Smooth muscle cell (in vitro differentiated cells): ENCODE data around the gene KRTAP9-9. TPM values are rescaled to one million over a fixed set of nuclear protein-coding genes. Genes with fewer than 3 reads are reported as not detected.
"Not testable (repeated sequence)": the region's sequence is repeated elsewhere in the genome, so short reads cannot be mapped to it uniquely, and the experiment has no call there.

Experiments
- DNase-seq: peaks from one replicate; lab custom pipeline; 2025; ENCODE audit not compliant: unreplicated experiment; lab: John Stamatoyannopoulos, UW
- H2AFZ ChIP-seq: fragments of 200-600 bp; sonication (generic); 2 replicates; pipeline ENCODE4 v1.6.0; 2016; ENCODE audit warnings: antibody characterized with exemption, low read depth, mild to moderate bottlenecking
- H3F3A ChIP-seq: fragments of 200-600 bp; sonication (generic); 2 replicates; pipeline ENCODE4 v1.6.0; 2017; ENCODE audit warnings: antibody characterized with exemption, low read depth
- H3K27ac ChIP-seq: fragments of 200-600 bp; sonication (generic); 2 replicates; pipeline ENCODE4 v1.5.1; 2016; ENCODE audit warnings: low read depth, mild to moderate bottlenecking
- H3K27me3 ChIP-seq: fragments of 200-600 bp; sonication (generic); 2 replicates; pipeline ENCODE4 v1.6.1; 2016; ENCODE audit warnings: low read depth, mild to moderate bottlenecking
- H3K36me3 ChIP-seq: fragments of 200-600 bp; sonication (generic); 2 replicates; pipeline ENCODE4 v1.5.1; 2016; ENCODE audit warnings: low read depth
- H3K4me1 ChIP-seq: fragments of 200-600 bp; sonication (generic); 2 replicates; pipeline ENCODE4 v1.5.1; 2016; ENCODE audit warnings: low read depth
- H3K4me2 ChIP-seq: fragments of 200-600 bp; sonication (generic); 2 replicates; pipeline ENCODE4 v1.6.0; 2016; ENCODE audit warnings: mild to moderate bottlenecking
- H3K4me3 ChIP-seq: fragments of 200-600 bp; sonication (generic); 2 replicates; pipeline ENCODE4 v1.5.1; 2016; ENCODE audit warnings: mild to moderate bottlenecking
- H3K79me2 ChIP-seq: fragments of 200-600 bp; sonication (generic); 2 replicates; pipeline ENCODE4 v1.6.0; 2016; ENCODE audit warnings: low read depth, mild to moderate bottlenecking
- H3K9ac ChIP-seq: fragments of 200-600 bp; sonication (generic); 2 replicates; pipeline ENCODE4 v1.6.0; 2016; ENCODE audit warnings: low read depth
- H3K9me3 ChIP-seq: fragments of 200-600 bp; sonication (generic); replicated peaks from 2 replicates; pipeline ENCODE4 v1.5.1; 2016; ENCODE audit warnings: low read depth
- H4K20me1 ChIP-seq: fragments of 200-600 bp; sonication (generic); 2 replicates; pipeline ENCODE4 v1.6.0; 2016; ENCODE audit warnings: low read depth
- WGBS: methylation state at CpG from one replicate; pipeline ENCODE4 v1.1.7; 2016; ENCODE audit warnings: low lambda C conversion rate; 5-methylcytosine and 5-hydroxymethylcytosine counted together
- polyA plus RNA-seq: library from polyadenylated mRNA; unstranded; fragments of >200 nt; fragmentation: Nextera tagmentation; extraction: Ambion mirVana; gene quantifications from 2 replicates; pipeline ENCODE4 v1.2.1, GENCODE V29; 2016
- total RNA-seq: library from RNA; depleted of rRNA; stranded (reverse); fragments of >200 nt; gene quantifications from 2 replicates; pipeline ENCODE4 v1.2.3, GENCODE V29; 2014
- TF ChIP-seq, protein P1 (sequence below): fragments of 200-600 bp; sonication (generic); IDR thresholded peaks from 2 replicates; pipeline ENCODE4 v1.5.1; 2017; ENCODE audit warnings: borderline replicate concordance, mild to moderate bottlenecking, antibody characterized with exemption; ENCODE audit not compliant: insufficient read depth, poor library complexity, severe bottlenecking

The KRTAP9-9 gene
- total and polyA plus RNA-seq, 2 experiments from 2014 or later: not detected

DNA sequence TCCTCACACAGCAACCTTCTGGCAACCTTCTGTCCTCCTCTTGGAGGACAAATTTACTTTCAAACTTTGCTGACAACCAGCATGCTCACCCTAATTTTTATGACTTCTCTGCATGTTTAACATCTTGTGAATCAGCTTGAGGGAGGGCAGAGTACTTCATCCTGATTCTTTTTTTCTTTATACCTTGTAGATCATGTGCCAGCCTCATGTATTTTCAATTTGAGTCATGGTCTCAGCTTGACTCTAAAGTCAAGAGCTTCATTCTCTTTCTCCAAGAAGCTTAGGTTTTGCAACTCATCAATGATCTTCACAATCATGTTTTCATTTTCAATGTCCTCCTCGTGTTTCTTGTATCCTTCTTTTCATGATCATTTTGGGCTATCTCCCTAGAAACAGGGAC is 16.7 kb downstream of the KRTAP9-9 start:
- no peak overlapping the region for H3K9ac ChIP-seq
- no peaks in the 10 kb centered on the region for H3K79me2 ChIP-seq
- H2AFZ ChIP-seq: no peak overlapping the region
- H3K36me3 ChIP-seq: no peaks in the 10 kb centered on the region
- H3K4me2 ChIP-seq: no peak overlapping the region
- no peaks in the 10 kb centered on the region for H3K9me3 ChIP-seq
- DNase-seq: no peak
- H3K27me3 ChIP-seq: peaks cover 7% of the 10 kb centered on the region
- H4K20me1 ChIP-seq: no peaks in the 10 kb centered on the region
- H3K27ac ChIP-seq: no peak overlapping the region
- TF ChIP-seq, protein P1, sequence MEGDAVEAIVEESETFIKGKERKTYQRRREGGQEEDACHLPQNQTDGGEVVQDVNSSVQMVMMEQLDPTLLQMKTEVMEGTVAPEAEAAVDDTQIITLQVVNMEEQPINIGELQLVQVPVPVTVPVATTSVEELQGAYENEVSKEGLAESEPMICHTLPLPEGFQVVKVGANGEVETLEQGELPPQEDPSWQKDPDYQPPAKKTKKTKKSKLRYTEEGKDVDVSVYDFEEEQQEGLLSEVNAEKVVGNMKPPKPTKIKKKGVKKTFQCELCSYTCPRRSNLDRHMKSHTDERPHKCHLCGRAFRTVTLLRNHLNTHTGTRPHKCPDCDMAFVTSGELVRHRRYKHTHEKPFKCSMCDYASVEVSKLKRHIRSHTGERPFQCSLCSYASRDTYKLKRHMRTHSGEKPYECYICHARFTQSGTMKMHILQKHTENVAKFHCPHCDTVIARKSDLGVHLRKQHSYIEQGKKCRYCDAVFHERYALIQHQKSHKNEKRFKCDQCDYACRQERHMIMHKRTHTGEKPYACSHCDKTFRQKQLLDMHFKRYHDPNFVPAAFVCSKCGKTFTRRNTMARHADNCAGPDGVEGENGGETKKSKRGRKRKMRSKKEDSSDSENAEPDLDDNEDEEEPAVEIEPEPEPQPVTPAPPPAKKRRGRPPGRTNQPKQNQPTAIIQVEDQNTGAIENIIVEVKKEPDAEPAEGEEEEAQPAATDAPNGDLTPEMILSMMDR: no peak
- H3F3A ChIP-seq: no peaks in the 10 kb centered on the region
- no CpG with 5 or more reads among the region's 1 CpG for WGBS
- no peaks in the 10 kb centered on the region for H3K4me1 ChIP-seq
- no peak overlapping the region for H3K4me3 ChIP-seq

DNA sequence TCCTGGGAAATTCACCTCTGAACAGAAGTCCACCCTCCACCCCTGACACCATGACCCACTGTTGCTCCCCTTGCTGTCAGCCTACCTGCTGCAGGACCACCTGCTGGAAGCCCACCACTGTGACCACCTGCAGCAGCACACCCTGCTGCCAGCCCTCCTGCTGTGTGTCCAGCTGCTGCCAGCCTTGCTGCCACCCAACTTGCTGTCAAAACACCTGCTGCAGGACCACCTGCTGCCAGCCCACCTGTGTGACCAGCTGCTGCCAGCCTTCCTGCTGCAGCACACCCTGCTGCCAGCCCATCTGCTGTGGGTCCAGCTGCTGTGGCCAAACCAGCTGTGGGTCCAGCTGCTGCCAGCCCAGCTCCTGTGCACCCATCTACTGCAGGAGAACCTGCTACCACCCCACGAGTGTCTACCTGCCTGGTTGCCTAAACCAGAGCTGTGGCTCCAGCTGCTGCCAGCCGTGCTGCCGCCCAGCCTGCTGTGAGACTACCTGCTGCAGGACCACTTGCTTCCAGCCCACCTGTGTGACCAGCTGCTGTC is 20.5 kb downstream of the KRTAP9-9 start, which contains the start of gene KRTAP9-7:
TSS of gene KRTAP9-7 (plus strand) at position 51 of the 543 bp plus-strand sequence. CDS start at position 51, 0 bp downstream.
- not testable (repeated sequence) for H3K9me3 ChIP-seq, H4K20me1 ChIP-seq
- 80% methylated on average over 3 of the region's 3 CpGs for WGBS

DNA sequence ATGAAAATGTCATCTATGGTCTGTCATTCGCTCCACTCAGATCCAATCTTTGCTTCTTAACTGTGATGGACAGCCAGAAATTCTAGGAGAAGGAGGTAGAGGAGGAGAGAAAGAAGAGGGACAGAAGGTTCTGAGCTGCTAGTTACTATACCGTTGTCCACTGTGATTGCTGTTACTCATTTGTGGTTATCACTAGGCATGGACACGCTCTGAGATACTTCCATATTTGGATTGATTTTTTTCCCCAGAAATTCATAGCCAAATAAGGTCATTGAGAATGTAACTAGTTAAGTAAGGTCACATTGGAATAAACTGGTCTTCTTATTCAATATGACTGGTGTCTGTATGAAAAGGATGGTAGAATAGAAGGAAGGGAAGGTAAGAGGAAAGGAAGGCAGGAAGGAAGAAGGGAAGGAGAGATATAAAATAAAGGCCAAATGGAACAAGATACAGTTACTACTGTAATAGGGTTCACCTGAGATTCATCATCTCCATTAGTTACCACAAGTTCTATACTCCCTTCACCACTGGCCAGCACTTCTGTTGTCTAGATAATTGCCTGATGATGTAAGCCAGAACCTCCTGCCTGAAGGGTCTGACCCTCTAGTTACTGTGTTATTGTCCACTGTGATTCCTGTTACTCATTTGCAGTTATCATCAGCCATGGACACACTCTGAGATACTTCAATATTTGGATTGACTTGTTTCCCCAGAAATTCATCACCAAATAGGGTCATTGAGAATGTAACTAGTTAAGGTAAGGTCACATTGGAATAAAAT is 23.2 kb downstream of the KRTAP9-9 start:
- H3K79me2 ChIP-seq: no peaks in the 10 kb centered on the region
- no peak overlapping the region for H3K4me2 ChIP-seq
- H2AFZ ChIP-seq: no peak overlapping the region
- H3K27ac ChIP-seq: no peak overlapping the region
- TF ChIP-seq, protein P1: no peak
- H3K9ac ChIP-seq: no peak overlapping the region
- H3K27me3 ChIP-seq: peaks cover 7% of the 10 kb centered on the region
- 86% methylated on average over 3 of the region's 3 CpGs for WGBS
- no peak overlapping the region for H3K4me3 ChIP-seq
- H3K4me1 ChIP-seq: no peaks in the 10 kb centered on the region
- no peaks in the 10 kb centered on the region for H4K20me1 ChIP-seq
- H3F3A ChIP-seq: no peaks in the 10 kb centered on the region
- H3K36me3 ChIP-seq: no peaks in the 10 kb centered on the region
- DNase-seq: no peak
- H3K9me3 ChIP-seq: no peaks in the 10 kb centered on the region

More for the DNA sequence above, 20.5 kb downstream of the KRTAP9-9 start, which contains the start of gene KRTAP9-7:
- DNase-seq, H3F3A ChIP-seq, H3K79me2 ChIP-seq, H3K4me2 ChIP-seq, H3K27ac ChIP-seq, H2AFZ ChIP-seq, H3K9ac ChIP-seq, H3K4me3 ChIP-seq, H3K36me3 ChIP-seq, H3K4me1 ChIP-seq, H3K27me3 ChIP-seq: not testable (repeated sequence)

DNA sequence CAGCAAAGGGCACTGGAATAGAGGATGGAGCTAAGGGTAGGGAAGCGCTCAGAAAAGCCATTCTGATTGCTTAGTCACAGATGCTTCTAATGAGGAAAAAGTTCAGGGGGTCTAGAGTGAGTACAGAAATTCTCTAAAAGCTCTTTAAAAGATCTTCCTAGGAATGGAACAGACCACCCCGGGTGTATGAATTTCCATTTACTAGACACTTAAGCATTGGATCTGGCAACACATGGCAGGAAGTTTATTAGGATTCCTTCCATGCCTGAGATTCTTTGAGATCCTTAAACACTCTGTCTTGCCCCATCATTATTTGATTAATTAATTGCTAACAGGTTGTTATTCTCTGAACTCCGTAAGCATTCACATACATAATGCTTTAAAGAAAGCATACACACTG is 28.9 kb downstream of the KRTAP9-9 start:
- Histone ChIP-seq H3K9ac (no peak overlapping the region), H3F3A (no peaks in the 10 kb centered on the region), H3K79me2 (no peaks in the 10 kb centered on the region), H3K4me3 (no peak overlapping the region), H3K4me1 (no peaks in the 10 kb centered on the region), H3K9me3 (no peaks in the 10 kb centered on the region), H3K4me2 (no peak overlapping the region), H4K20me1 (no peaks in the 10 kb centered on the region), H2AFZ (no peak overlapping the region), H3K27ac (no peak overlapping the region), H3K27me3 (no peaks in the 10 kb centered on the region), H3K36me3 (no peaks in the 10 kb centered on the region)
- TF ChIP-seq, protein P1: no peak
- no peak for DNase-seq
- WGBS: 47% methylated on average over 3 of the region's 3 CpGs
